ENCODE measurements around the gene ARMCX5. TPM values are rescaled to one million over a fixed set of nuclear protein-coding genes. Genes with fewer than 3 reads are reported as not detected.
A peak's percentile ranks its signal among the peaks of the same experiment; 100 is the strongest.

ARMCX5 gene
- 8.2 TPM for polyA plus RNA-seq (ENCODE audit: insufficient read length)

GRCh38 chrX:102599084-102599950 is at the start of gene ARMCX5:
TSS of gene ARMCX5 (plus strand) at chrX:102599515. CDS start at chrX:102602142, 2,627 bp downstream.
- peak; percentile 83 for DNase-seq

- no peak for DNase-seq
Measured at GRCh38 chrX:102558607-102559006, 40.7 kb upstream of the ARMCX5 start.

- DNase-seq, result no peak
Measured at GRCh38 chrX:102560423-102561068, 38.8 kb upstream of the ARMCX5 start.

GRCh38 chrX:102580891-102581290 is 18.4 kb upstream of the ARMCX5 start:
- DNase-seq, result no peak

GRCh38 chrX:102593367-102593766 is 5.9 kb upstream of the ARMCX5 start:
- no peak for DNase-seq

- DNase-seq, result peak; percentile 27
Measured at GRCh38 chrX:102599951-102600579, 750 bp downstream of the ARMCX5 start.

- DNase-seq, result no peak
Measured at GRCh38 chrX:102604327-102604726, 5.0 kb downstream of the ARMCX5 start.

GRCh38 chrX:102606115-102606514 is 6.8 kb downstream of the ARMCX5 start:
- DNase-seq, result no peak

- no peak for DNase-seq
Measured at GRCh38 chrX:102610905-102611304, 11.6 kb downstream of the ARMCX5 start.

GRCh38 chrX:102624105-102624504 is 24.8 kb downstream of the ARMCX5 start:
- no peak for DNase-seq

- DNase-seq, result no peak
Measured at GRCh38 chrX:102627640-102628039, 28.3 kb downstream of the ARMCX5 start.

- DNase-seq, result no peak
Measured at GRCh38 chrX:102637561-102637960, 38.2 kb downstream of the ARMCX5 start.

- no peak for DNase-seq
Measured at GRCh38 chrX:102650903-102651241, 51.6 kb downstream of the ARMCX5 start.

- peak; percentile 78 for DNase-seq
Measured at GRCh38 chrX:102651242-102652011, 52.1 kb downstream of the ARMCX5 start, which contains the start of gene GPRASP1. TSS of gene GPRASP1 (plus strand) at chrX:102651483. CDS start at chrX:102653914, 2,431 bp downstream.

- peak; percentile 64 for DNase-seq
Measured at GRCh38 chrX:102652031-102652688, 52.8 kb downstream of the ARMCX5 start.

Other genes starting within 250 kb of the ARMCX5 start
- gene NXF2B, start 159.5 kb upstream of the ARMCX5 start, polyA plus RNA-seq (ENCODE audit: insufficient read length), result not detected
- not detected for gene TCP11X2, start 127.7 kb upstream of the ARMCX5 start, polyA plus RNA-seq (ENCODE audit: insufficient read length)
- gene TMSB15A, start 82.8 kb upstream of the ARMCX5 start, polyA plus RNA-seq (ENCODE audit: insufficient read length), result 9.6 TPM
- 9.8 TPM for gene GPRASP1, start 52.0 kb downstream of the ARMCX5 start, polyA plus RNA-seq (ENCODE audit: insufficient read length)
- gene GPRASP2, start 112.9 kb downstream of the ARMCX5 start, polyA plus RNA-seq (ENCODE audit: insufficient read length), result 16.6 TPM
- gene GPRASP3, start 121.2 kb downstream of the ARMCX5 start, polyA plus RNA-seq (ENCODE audit: insufficient read length), result 8.0 TPM

Data from hindlimb muscle (tissue), 1 donor.